ENCODE measurements around the gene MCOLN1. TPM values are rescaled to one million over a fixed set of nuclear protein-coding genes. Genes with fewer than 3 reads are reported as not detected.

Gene MCOLN1
- total RNA-seq, 2 experiments from 2014 or later = 7.8 to 18.3 TPM

GRCh38 chr19:7526059-7526929 lies 3.9 kb downstream of the MCOLN1 start:
- H4K20me1 ChIP-seq (ENCODE audit: insufficient read depth, low read length) = no peaks in the 10 kb centered on the region
- no peak overlapping the region for H2AFZ ChIP-seq (ENCODE audit: low read length)
- TF ChIP-seq EZH2phosphoT487 (IDR thresholded peaks at IDR 0.05; ENCODE audit: borderline replicate concordance, low read depth, low read length) (no peak), CTCF (conservative IDR thresholded peaks at IDR 0.05; ENCODE audit: low read length) (no peak)
- no TSS peak for BruUV-seq (replicated peaks)
- no peaks in the 10 kb centered on the region for H3K9me3 ChIP-seq (ENCODE audit: low read length)
- 0 out of 2 replicates have a peak, but pooled peaks cover 10% of the 10 kb centered on the region for H3K36me3 ChIP-seq (ENCODE audit: insufficient read depth, low read length)
- H3K4me1 ChIP-seq (ENCODE audit: insufficient read depth, low read length, poor library complexity, severe bottlenecking) = peaks cover 14% of the 10 kb centered on the region
- no peaks in the 10 kb centered on the region for H3K9me2 ChIP-seq (ENCODE audit: insufficient read depth, low read length)
- H3K4me2 ChIP-seq (ENCODE audit: low read length) = no peak overlapping the region
- intact Hi-C loops (cut with micrococcal nuclease; ENCODE audit: unreplicated experiment) = no loop called here
- ChIA-PET CTCF (ENCODE audit: unreplicated experiment) (no interaction called here), POLR2A (no interaction called here)
- H3K27ac ChIP-seq (ENCODE audit: low read depth, low read length, poor library complexity, severe bottlenecking) = no peak overlapping the region
- no peaks in the 10 kb centered on the region for H3K79me2 ChIP-seq (ENCODE audit: insufficient read depth, low read depth, low read length)
- no peak overlapping the region for H3K4me3 ChIP-seq (ENCODE audit: low read depth, low read length, poor library complexity, severe bottlenecking)
- DNase-seq (ENCODE audit: low spot score) = no peak

DNA sequence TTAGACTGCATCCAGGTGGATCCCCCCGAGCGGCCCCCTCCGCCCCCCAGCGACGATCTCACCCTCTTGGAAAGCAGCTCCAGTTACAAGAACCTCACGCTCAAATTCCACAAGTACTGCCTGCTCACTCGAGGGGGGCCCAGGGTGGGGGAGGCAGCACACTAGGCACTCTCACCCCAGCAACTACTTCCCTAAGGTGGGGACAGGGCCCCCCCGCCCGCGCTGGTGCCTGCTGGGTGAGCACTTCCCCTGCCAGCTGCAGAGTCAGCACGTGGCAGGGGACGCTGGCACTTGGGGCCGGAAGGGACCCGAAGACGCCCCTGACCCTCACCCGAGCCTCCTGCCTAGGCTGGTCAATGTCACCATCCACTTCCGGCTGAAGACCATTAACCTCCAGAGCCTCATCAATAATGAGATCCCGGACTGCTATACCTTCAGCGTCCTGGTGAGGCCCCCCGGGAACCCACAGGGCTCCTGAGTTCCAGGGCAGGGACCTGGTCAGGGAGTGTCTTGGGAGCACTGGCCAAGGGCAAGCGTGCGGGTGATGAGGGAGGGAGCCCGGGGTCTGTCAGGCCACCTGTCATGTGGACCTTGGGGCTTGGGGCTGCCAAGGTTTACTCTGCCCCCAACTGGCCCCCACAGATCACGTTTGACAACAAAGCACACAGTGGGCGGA lies 5.2 kb downstream of the MCOLN1 start:
- H2AFZ ChIP-seq (ENCODE audit: low read length) = no peak overlapping the region
- no peak for DNase-seq (ENCODE audit: low spot score)
- no TSS peak for BruUV-seq (replicated peaks)
- H3K9me2 ChIP-seq (ENCODE audit: insufficient read depth, low read length) = no peaks in the 10 kb centered on the region
- H3K4me1 ChIP-seq (ENCODE audit: insufficient read depth, low read length, poor library complexity, severe bottlenecking) = peaks cover 7% of the 10 kb centered on the region
- H3K9me3 ChIP-seq (ENCODE audit: low read length) = no peaks in the 10 kb centered on the region
- H3K4me3 ChIP-seq (ENCODE audit: low read depth, low read length, poor library complexity, severe bottlenecking) = no peak overlapping the region
- no peaks in the 10 kb centered on the region for H4K20me1 ChIP-seq (ENCODE audit: insufficient read depth, low read length)
- H3K79me2 ChIP-seq (ENCODE audit: insufficient read depth, low read depth, low read length) = no peaks in the 10 kb centered on the region
- 0 out of 2 replicates have a peak, but pooled peaks cover 10% of the 10 kb centered on the region for H3K36me3 ChIP-seq (ENCODE audit: insufficient read depth, low read length)
- CTCF ChIA-PET (ENCODE audit: unreplicated experiment) = no interaction called here
- POLR2A ChIA-PET = interaction anchor here (0.5 kb wide), 1 partner anchor 77 kb away, joined by 3 read pairs; no protein-coding TSS in a partner anchor
- H3K27ac ChIP-seq (ENCODE audit: low read depth, low read length, poor library complexity, severe bottlenecking) = no peak overlapping the region
- TF ChIP-seq CTCF (conservative IDR thresholded peaks at IDR 0.05; ENCODE audit: low read length) = no peak
- H3K4me2 ChIP-seq (ENCODE audit: low read length) = no peak overlapping the region
- intact Hi-C loops (cut with micrococcal nuclease; ENCODE audit: unreplicated experiment) = no loop called here

- CTCF ChIA-PET (ENCODE audit: unreplicated experiment) = no interaction called here
- no peak for TF ChIP-seq EZH2phosphoT487 (IDR thresholded peaks at IDR 0.05; ENCODE audit: borderline replicate concordance, low read depth, low read length)
- TF ChIP-seq CTCF (conservative IDR thresholded peaks at IDR 0.05; ENCODE audit: low read length) = no peak
- no peaks in the 10 kb centered on the region for H3K79me2 ChIP-seq (ENCODE audit: insufficient read depth, low read depth, low read length)
- H3K36me3 ChIP-seq (ENCODE audit: insufficient read depth, low read length) = 0 out of 2 replicates have a peak, but pooled peaks cover 10% of the 10 kb centered on the region
- no peak overlapping the region for H3K27ac ChIP-seq (ENCODE audit: low read depth, low read length, poor library complexity, severe bottlenecking)
- no peak overlapping the region for H3K4me3 ChIP-seq (ENCODE audit: low read depth, low read length, poor library complexity, severe bottlenecking)
- peaks cover 4% of the 10 kb centered on the region for H3K4me1 ChIP-seq (ENCODE audit: insufficient read depth, low read length, poor library complexity, severe bottlenecking)
- intact Hi-C loops (cut with micrococcal nuclease; ENCODE audit: unreplicated experiment) = no loop called here
- H3K9me3 ChIP-seq (ENCODE audit: low read length) = no peaks in the 10 kb centered on the region
- POLR2A ChIA-PET = no interaction called here
- H2AFZ ChIP-seq (ENCODE audit: low read length) = no peak overlapping the region
- no peaks in the 10 kb centered on the region for H3K9me2 ChIP-seq (ENCODE audit: insufficient read depth, low read length)
- no peak for DNase-seq (ENCODE audit: low spot score)
- BruUV-seq (replicated peaks) = no TSS peak
- no peak overlapping the region for H3K4me2 ChIP-seq (ENCODE audit: low read length)
- H4K20me1 ChIP-seq (ENCODE audit: insufficient read depth, low read length) = no peaks in the 10 kb centered on the region
These were observed 5.7 kb downstream of the MCOLN1 start for GRCh38 chr19:7528192-7528519.

Measured in OCI-LY7 (cell line).